Left ventricle myocardium superior (tissue), 1 donor: ENCODE data around the gene SHOC1. TPM values are rescaled to one million over a fixed set of nuclear protein-coding genes. Genes with fewer than 3 reads are reported as not detected.
"Not testable (repeated sequence)": the region's sequence is repeated elsewhere in the genome, so short reads cannot be mapped to it uniquely, and the experiment has no call there.

Source experiments
- ATAC-seq: fragments of 200-7000 bp; cut with Tn5 transposase; one replicate; pipeline ENCODE4 v1.9.1; 2020; ENCODE audit warnings: mild to moderate bottlenecking, moderate library complexity
- DNase-seq: peaks from one replicate; pipeline ENCODE4 v3.0.0-alpha.2; 2020
- intact Hi-C: fragments of 100-400 bp; cut with micrococcal nuclease; formaldehyde crosslinking; loops from one replicate; pipeline ENCODE4 v1.11.0; 2022
- long read RNA-seq: library from polyadenylated mRNA; unstranded; transcript quantifications from one replicate; pipeline ENCODE4 v2.0.0, GENCODE V29; 2021
- total RNA-seq: library from RNA; stranded (reverse); fragmentation: NEBNext Ultra II Directional; extraction: Animal tissue kit (Norgen Biotek cat#: 25700); gene quantifications from one replicate; pipeline ENCODE4 v1.2.1, GENCODE V29; 2021
- donor health status: DM: no; HTN: yes; CAD: no; lungs with severe emphysema.

The SHOC1 gene
- not detected for total RNA-seq
- long read RNA-seq, partial matches to known transcripts, result 0 of 1 reads
- long read RNA-seq, other reads (novel, unspliced or antisense), result 1 of 1 reads

GRCh38 chr9:111794835-111795556 is at the start of gene SHOC1:
Gene SHOC1, minus strand, starts transcription at chr9:111794937. Its CDS starts 3,519 bp downstream, at chr9:111791418.
- DNase-seq, result peak; percentile 32
- ATAC-seq, result no peak
- intact Hi-C loops, result no loop called here

GRCh38 chr9:111843971-111844370 is 49.2 kb upstream of the SHOC1 start:
- intact Hi-C loops, result no loop called here
- no peak for DNase-seq
- no peak for ATAC-seq

- intact Hi-C loops, result no loop called here
- no peak for DNase-seq
- ATAC-seq, result no peak
Measured at GRCh38 chr9:111842313-111842712, 47.6 kb upstream of the SHOC1 start.

GRCh38 chr9:111840442-111840841 is 45.7 kb upstream of the SHOC1 start:
- intact Hi-C loops, result no loop called here
- ATAC-seq, result no peak

GRCh38 chr9:111839987-111840386 is 45.2 kb upstream of the SHOC1 start:
- no peak for DNase-seq
- no peak for ATAC-seq
- intact Hi-C loops, result no loop called here

More at GRCh38 chr9:111840442-111840841, 45.7 kb upstream of the SHOC1 start:
- DNase-seq, result no peak

GRCh38 chr9:111839387-111839786 is 44.6 kb upstream of the SHOC1 start:
- intact Hi-C loops, result no loop called here
- ATAC-seq, result peak; percentile 20
- DNase-seq, result no peak

GRCh38 chr9:111838439-111838838 is 43.7 kb upstream of the SHOC1 start:
- intact Hi-C loops, result no loop called here
- ATAC-seq (no peak), DNase-seq (no peak)

GRCh38 chr9:111836311-111836710 is 41.6 kb upstream of the SHOC1 start:
- DNase-seq, result no peak
- intact Hi-C loops, result no loop called here
- no peak for ATAC-seq

GRCh38 chr9:111833941-111834340 is 39.2 kb upstream of the SHOC1 start:
- ATAC-seq (no peak), DNase-seq (no peak)
- intact Hi-C loops, result no loop called here

- intact Hi-C loops, result no loop called here
- DNase-seq (no peak), ATAC-seq (no peak)
Measured at GRCh38 chr9:111832449-111832848, 37.7 kb upstream of the SHOC1 start.

- no peak for DNase-seq
- intact Hi-C loops, result no loop called here
- no peak for ATAC-seq
Measured at GRCh38 chr9:111831371-111832108, 36.8 kb upstream of the SHOC1 start.

- intact Hi-C loops, result no loop called here
- DNase-seq (no peak), ATAC-seq (no peak)
Measured at GRCh38 chr9:111828193-111828592, 33.5 kb upstream of the SHOC1 start.

GRCh38 chr9:111825468-111826145 is 30.9 kb upstream of the SHOC1 start:
- intact Hi-C loops, result no loop called here
- DNase-seq (no peak), ATAC-seq (no peak)

GRCh38 chr9:111821006-111821528 is 26.3 kb upstream of the SHOC1 start:
- DNase-seq (no peak), ATAC-seq (no peak)
- intact Hi-C loops, result no loop called here

- ATAC-seq (no peak), DNase-seq (no peak)
- intact Hi-C loops, result no loop called here
Measured at GRCh38 chr9:111819360-111819759, 24.6 kb upstream of the SHOC1 start.

GRCh38 chr9:111815285-111816070 is 20.7 kb upstream of the SHOC1 start:
- intact Hi-C loops, result no loop called here
- ATAC-seq, result no peak

GRCh38 chr9:111812337-111812736 is 17.6 kb upstream of the SHOC1 start:
- DNase-seq (no peak), ATAC-seq (no peak)
- intact Hi-C loops, result no loop called here

More at GRCh38 chr9:111815285-111816070, 20.7 kb upstream of the SHOC1 start:
- DNase-seq, result no peak

- no peak for ATAC-seq
- intact Hi-C loops, result no loop called here
- DNase-seq, result no peak
Measured at GRCh38 chr9:111810908-111811307, 16.2 kb upstream of the SHOC1 start.

- intact Hi-C loops, DNase-seq, ATAC-seq: not testable (repeated sequence)
Measured at GRCh38 chr9:111810415-111810814, 15.7 kb upstream of the SHOC1 start.
